IMR-90 (cell line): ENCODE measurements around the gene PLAGL1. TPM values are rescaled to one million over a fixed set of nuclear protein-coding genes. Genes with fewer than 3 reads are reported as not detected.

Experiments
- ATAC-seq: fragments of 200-7000 bp; cut with Tn5 transposase; 2 replicates; pipeline ENCODE4 v1.9.1; 2020; ENCODE audit warnings: low read depth, mild to moderate bottlenecking, moderate library complexity
- BruUV-seq: library from RNA; stranded (reverse); fragments of 400-500 nt; replicated peaks from 2 replicates; lab custom pipeline; 2021; lab: Mats Ljungman, UMichigan
- CTCF ChIA-PET: fragments of 300-600 bp; formaldehyde crosslinking; extraction: SDS; loops from one replicate; lab custom pipeline; 2021; ENCODE audit warnings: antibody characterized with exemption; lab: Yijun Ruan, JAX
- POLR2A ChIA-PET: fragments of 300-600 bp; sonication (Branson Sonifier 250); formaldehyde crosslinking; loops from one replicate; lab custom pipeline; 2022; ENCODE audit warnings: antibody characterized with exemption; ENCODE audit not compliant: unreplicated experiment; lab: Charles Lee
- DNase-seq: peaks from one replicate; pipeline ENCODE4 v3.0.0; 2013
- H2AFZ ChIP-seq: replicated peaks from 2 replicates; pipeline ENCODE3; 2013; ENCODE audit warnings: low read length, mild to moderate bottlenecking; ENCODE audit not compliant: poor library complexity
- H2AK5ac ChIP-seq: 2 replicates; pipeline ENCODE4 v1.6.1; 2013; ENCODE audit warnings: low read depth, low read length, inconsistent platforms
- H2AK9ac ChIP-seq: replicated peaks from 2 replicates; pipeline ENCODE3; 2013; ENCODE audit warnings: mild to moderate bottlenecking, low read depth, low read length, moderate library complexity; ENCODE audit not compliant: poor library complexity
- H2BK120ac ChIP-seq: 2 replicates; pipeline ENCODE4 v1.6.1; 2013; ENCODE audit warnings: low read depth, low read length, inconsistent platforms
- H2BK15ac ChIP-seq: 3 replicates; pipeline ENCODE4 v1.6.1; 2013; ENCODE audit warnings: low read depth, low read length, inconsistent platforms
- H2BK20ac ChIP-seq: 2 replicates; pipeline ENCODE4 v1.6.1; 2013; ENCODE audit warnings: low read depth, mild to moderate bottlenecking, inconsistent platforms, low read length, moderate library complexity
- H2BK5ac ChIP-seq: 2 replicates; pipeline ENCODE4 v1.6.1; 2013; ENCODE audit warnings: mild to moderate bottlenecking, low read depth, low read length, inconsistent platforms; ENCODE audit not compliant: poor library complexity, severe bottlenecking
- H3K14ac ChIP-seq: replicated peaks from 2 replicates; pipeline ENCODE4 v1.6.1; 2013; ENCODE audit warnings: low read depth, low read length, inconsistent platforms
- H3K18ac ChIP-seq: 2 replicates; pipeline ENCODE4 v1.6.1; 2013; ENCODE audit warnings: low read depth, low read length, control low read depth
- H3K23ac ChIP-seq: 2 replicates; pipeline ENCODE4 v1.6.1; 2013; ENCODE audit warnings: low read depth, low read length, inconsistent platforms
- H3K27ac ChIP-seq: 2 replicates; pipeline ENCODE4 v1.5.1; 2013; ENCODE audit warnings: mild to moderate bottlenecking, control low read depth, low read length; ENCODE audit not compliant: insufficient read depth
- H3K27me3 ChIP-seq: 2 replicates; pipeline ENCODE4 v1.6.1; 2013; ENCODE audit warnings: low read length; ENCODE audit not compliant: control insufficient read depth, insufficient read depth
- H3K36me3 ChIP-seq: 2 replicates; pipeline ENCODE4 v1.6.1; 2013; ENCODE audit warnings: low read length, mixed read lengths; ENCODE audit not compliant: control insufficient read depth, insufficient read depth
- H3K4ac ChIP-seq: 2 replicates; pipeline ENCODE4 v1.6.1; 2013; ENCODE audit warnings: low read depth, low read length, inconsistent platforms
- H3K4me1 ChIP-seq: 2 replicates; pipeline ENCODE4 v1.6.1; 2013; ENCODE audit warnings: low read length, mixed read lengths; ENCODE audit not compliant: control insufficient read depth, insufficient read depth
- H3K4me2 ChIP-seq: 2 replicates; pipeline ENCODE4 v1.6.1; 2013; ENCODE audit warnings: low read depth, mild to moderate bottlenecking, control low read depth, low read length, moderate library complexity
- H3K4me3 ChIP-seq: 2 replicates; pipeline ENCODE4 v1.5.1; 2013; ENCODE audit warnings: low read depth, mild to moderate bottlenecking, control low read depth, low read length, moderate library complexity; ENCODE audit not compliant: insufficient read depth
- H3K56ac ChIP-seq: 2 replicates; pipeline ENCODE4 v1.6.1; 2013; ENCODE audit warnings: low read length, inconsistent platforms; ENCODE audit not compliant: insufficient read depth; ENCODE audit errors: extremely low read depth
- H3K79me1 ChIP-seq, 2 experiments: 2 replicates each; pipeline ENCODE4 v1.6.1; 2013; ENCODE audit warnings: low read length in 2 of 2, inconsistent platforms in 1 of 2, low read depth in 1 of 2
- H3K9ac ChIP-seq: 2 replicates; pipeline ENCODE4 v1.6.1; 2013; ENCODE audit warnings: low read depth, low read length, control low read depth
- H3K9me1 ChIP-seq: 2 replicates; pipeline ENCODE4 v1.6.1; 2013; ENCODE audit warnings: low read length, inconsistent platforms; ENCODE audit not compliant: insufficient read depth
- H3K9me3 ChIP-seq: 2 replicates; pipeline ENCODE4 v1.6.1; 2013; ENCODE audit warnings: low read length; ENCODE audit not compliant: control insufficient read depth, insufficient read depth
- H4K20me1 ChIP-seq: 2 replicates; pipeline ENCODE4 v1.6.1; 2013; ENCODE audit warnings: low read length, inconsistent platforms; ENCODE audit not compliant: insufficient read depth
- H4K5ac ChIP-seq: 2 replicates; pipeline ENCODE4 v1.6.1; 2013; ENCODE audit warnings: mild to moderate bottlenecking, low read depth, low read length, control low read depth
- H4K8ac ChIP-seq, 2 experiments: 2 replicates each; pipeline ENCODE4 v1.6.1; 2013; ENCODE audit warnings: low read depth in 2 of 2, low read length in 2 of 2, control low read depth in 1 of 2, inconsistent platforms in 1 of 2
- H4K91ac ChIP-seq: 2 replicates; pipeline ENCODE4 v1.6.1; 2013; ENCODE audit warnings: low read depth, low read length, inconsistent platforms; ENCODE audit not compliant: insufficient read depth
- BHLHE40 ChIP-seq: fragments of 150-350 bp; IDR thresholded peaks from 2 replicates; pipeline ENCODE4 v1.6.1; 2016; ENCODE audit warnings: mild to moderate bottlenecking, low read depth, low read length
- CEBPB ChIP-seq: IDR thresholded peaks from 2 replicates; pipeline ENCODE4 v1.6.1; 2012; ENCODE audit warnings: low read depth, low read length, improper control_type of control experiment
- CHD1 ChIP-seq: IDR thresholded peaks from 2 replicates; pipeline ENCODE4 v1.6.1; 2012; ENCODE audit warnings: low read depth, low read length, improper control_type of control experiment
- CTCF ChIP-seq: conservative IDR thresholded peaks from 2 replicates; pipeline ENCODE4 v1.5.1; 2012; ENCODE audit warnings: mild to moderate bottlenecking, low read depth, low read length, improper control_type of control experiment
- ELK1 ChIP-seq: fragments of 150-350 bp; IDR thresholded peaks from 2 replicates; pipeline ENCODE4 v1.6.1; 2016; ENCODE audit warnings: low read depth, mild to moderate bottlenecking, low read length, moderate library complexity, borderline replicate concordance
- FOS ChIP-seq: fragments of 150-350 bp; IDR thresholded peaks from 2 replicates; pipeline ENCODE4 v1.6.1; 2016; ENCODE audit warnings: low read depth, low read length
- MAFK ChIP-seq: IDR thresholded peaks from 2 replicates; pipeline ENCODE4 v1.6.1; 2012; ENCODE audit warnings: low read depth, low read length, improper control_type of control experiment
- MAZ ChIP-seq: IDR thresholded peaks from 2 replicates; pipeline ENCODE4 v1.6.1; 2012; ENCODE audit warnings: low read depth, mild to moderate bottlenecking, low read length, improper control_type of control experiment, moderate library complexity, borderline replicate concordance
- MXI1 ChIP-seq: IDR thresholded peaks from 2 replicates; pipeline ENCODE4 v1.6.1; 2012; ENCODE audit warnings: low read depth, mild to moderate bottlenecking, low read length, moderate library complexity, borderline replicate concordance
- NFE2L2 ChIP-seq: fragments of 150-350 bp; IDR thresholded peaks from 2 replicates; pipeline ENCODE4 v1.6.1; 2016; ENCODE audit warnings: low read depth, mild to moderate bottlenecking, low read length
- POLR2A ChIP-seq: IDR thresholded peaks from 2 replicates; pipeline ENCODE4 v1.6.1; 2012; ENCODE audit warnings: mild to moderate bottlenecking, low read depth, low read length
- RAD21 ChIP-seq: IDR thresholded peaks from 2 replicates; pipeline ENCODE4 v1.6.1; 2012; ENCODE audit warnings: low read length, improper control_type of control experiment
- RCOR1 ChIP-seq: IDR thresholded peaks from 2 replicates; pipeline ENCODE4 v1.6.1; 2012; ENCODE audit warnings: mild to moderate bottlenecking, low read length, improper control_type of control experiment; ENCODE audit not compliant: insufficient replicate concordance
- RFX5 ChIP-seq: IDR thresholded peaks from 2 replicates; pipeline ENCODE4 v1.8.0; 2012; ENCODE audit warnings: low read depth, mild to moderate bottlenecking, low read length, moderate library complexity
- SMC3 ChIP-seq: fragments of 150-350 bp; IDR thresholded peaks from 2 replicates; pipeline ENCODE4 v1.6.1; 2016; ENCODE audit warnings: low read depth, mild to moderate bottlenecking, antibody characterized with exemption, low read length, moderate library complexity
- USF2 ChIP-seq: fragments of 150-350 bp; IDR thresholded peaks from 2 replicates; pipeline ENCODE4 v1.6.1; 2017; ENCODE audit warnings: mild to moderate bottlenecking, antibody characterized with exemption, low read length, low read depth
- WGBS, 2 experiments: methylation state at CpG; one replicate each; pipeline versions ENCODE4 v1.1.5 to v1.1.7; 2013; ENCODE audit warnings: missing lambda C conversion rate in 2 of 2; ENCODE audit not compliant: insufficient read length in 1 of 2; ENCODE audit errors: extremely low coverage in 2 of 2; 5-methylcytosine and 5-hydroxymethylcytosine counted together
- dilution Hi-C: fragments of 300-500 bp; cut with HindIII; formaldehyde crosslinking; loops from one replicate; pipeline ENCODE4 v1.14.3; 2018; ENCODE audit warnings: low sequenced_read_pairs; ENCODE audit not compliant: unreplicated experiment
- in situ Hi-C: fragments of 300-500 bp; cut with MboI; formaldehyde crosslinking; loops from 3 replicates; pipeline ENCODE4 v1.14.3; 2019; ENCODE audit warnings: low sequenced_read_pairs, inconsistent platforms, mixed read lengths
- intact Hi-C: fragments of 100-400 bp; cut with micrococcal nuclease; formaldehyde crosslinking; loops from 2 replicates; pipeline ENCODE4 v1.10.0; 2022
- polyA plus RNA-seq, 3 experiments: library from polyadenylated mRNA; depleted of rRNA; stranded (reverse); fragments of >200 nt; gene quantifications; 2 replicates each; pipeline ENCODE4 v1.2.3, GENCODE V29; 2012; ENCODE audit warnings: low replicate concordance in 1 of 3
- total RNA-seq: library from RNA; depleted of rRNA; stranded (reverse); fragments of >200 nt; gene quantifications from 2 replicates; pipeline ENCODE4 v1.2.3, GENCODE V29; 2012

The PLAGL1 gene
- total and polyA plus RNA-seq, 2 of the 4 experiments (the other 2 are of a cell fraction) = 23.3 to 73.8 TPM

GRCh38 chr6:143955971-143956370 is 52.1 kb downstream of the PLAGL1 start:
- Histone ChIP-seq H3K4me2 (no peak overlapping the region), H3K23ac (no peak overlapping the region), H2AK5ac (no peak overlapping the region), H2BK120ac (no peak overlapping the region), H4K20me1 (no peaks in the 10 kb centered on the region), H3K56ac (no peak overlapping the region), H3K14ac (no peak overlapping the region), H3K4me1 (peaks cover 4% of the 10 kb centered on the region; the same call in 1 of the 2 replicates), H3K36me3 (peaks cover 16% of the 10 kb centered on the region), H3K4me3 (no peak overlapping the region), H3K4ac (no peak overlapping the region), H4K8ac (no peak overlapping the region), H2AK9ac (no peak overlapping the region), H2AFZ (no peak overlapping the region), H3K27me3 (peaks cover 6% of the 10 kb centered on the region), H2BK20ac (no peak overlapping the region), H4K5ac (no peak overlapping the region), H2BK5ac (no peak overlapping the region), H2BK15ac (no peak overlapping the region), H3K9me3 (no peaks in the 10 kb centered on the region), H3K27ac (no peak overlapping the region), H3K9me1 (no peaks in the 10 kb centered on the region), H3K18ac (no peak overlapping the region), H4K91ac (no peak overlapping the region), H3K9ac (no peak overlapping the region), H3K79me1 (no peaks in the 10 kb centered on the region)
- dilution Hi-C loops (no loop called here), intact Hi-C loops (no loop called here), in situ Hi-C loops (no loop called here)
- WGBS, 2 experiments = no CpG with 5 or more reads among the region's 8 CpGs
- TF ChIP-seq CHD1 = no peak
- TF ChIP-seq USF2 = no peak
- TF ChIP-seq ELK1 = no peak
- TF ChIP-seq RFX5 = no peak
- no peak for TF ChIP-seq BHLHE40
- no peak for TF ChIP-seq MXI1
- no peak for TF ChIP-seq RCOR1
- TF ChIP-seq MAFK = no peak
- no peak for TF ChIP-seq POLR2A
- no peak for TF ChIP-seq CEBPB
- TF ChIP-seq NFE2L2 = no peak
- no peak for TF ChIP-seq MAZ
- no peak for TF ChIP-seq RAD21
- TF ChIP-seq FOS = no peak
- no peak for TF ChIP-seq CTCF
- no peak for TF ChIP-seq SMC3
- ChIA-PET CTCF (no interaction called here), POLR2A (interaction anchor here (0.5 kb wide), 1 partner anchor 64 kb away, joined by 3 read pairs; no protein-coding TSS in a partner anchor)
- DNase-seq (peak; percentile 23), ATAC-seq (no peak)
- no TSS peak for BruUV-seq
